KMS-11 (cell line): ENCODE measurements around the gene ARHGDIG.

Source experiments
- H2AFZ ChIP-seq: fragments of 200-600 bp; sonication (generic); 2 replicates; pipeline ENCODE4 v1.6.1; 2016; ENCODE audit warnings: antibody characterized with exemption, mixed run types, low read depth
- H3K27ac ChIP-seq: fragments of 200-600 bp; sonication (generic); 2 replicates; pipeline ENCODE4 v1.6.1; 2016; ENCODE audit warnings: mild to moderate bottlenecking, mixed run types
- H3K27me3 ChIP-seq: fragments of 200-600 bp; sonication (generic); 2 replicates; pipeline ENCODE4 v1.6.1; 2017; ENCODE audit warnings: mild to moderate bottlenecking, low read depth, mixed run types, moderate library complexity; ENCODE audit not compliant: insufficient read depth
- H3K36me3 ChIP-seq: fragments of 200-600 bp; sonication (generic); 2 replicates; pipeline ENCODE4 v1.6.1; 2017; ENCODE audit warnings: mild to moderate bottlenecking, mixed run types; ENCODE audit not compliant: insufficient read depth
- H3K4me1 ChIP-seq: fragments of 200-600 bp; sonication (generic); 2 replicates; pipeline ENCODE4 v1.6.1; 2016; ENCODE audit warnings: mild to moderate bottlenecking, low read depth, mixed run types; ENCODE audit not compliant: poor library complexity, severe bottlenecking
- H3K4me2 ChIP-seq: fragments of 200-600 bp; sonication (generic); 2 replicates; pipeline ENCODE4 v1.7.0; 2016; ENCODE audit warnings: mild to moderate bottlenecking, mixed run types
- H3K4me3 ChIP-seq: fragments of 200-600 bp; sonication (generic); IDR thresholded peaks from 2 replicates; pipeline ENCODE4 v1.6.1; 2017; ENCODE audit warnings: low read depth, low read length, mixed read lengths; ENCODE audit not compliant: insufficient read depth
- H3K79me2 ChIP-seq: fragments of 200-600 bp; sonication (generic); 2 replicates; pipeline ENCODE4 v1.6.1; 2016; ENCODE audit warnings: low read depth, mixed run types; ENCODE audit not compliant: insufficient read depth
- H3K9ac ChIP-seq: fragments of 200-600 bp; sonication (generic); 2 replicates; pipeline ENCODE4 v1.6.1; 2016; ENCODE audit warnings: mild to moderate bottlenecking, mixed run types
- H4K20me1 ChIP-seq: fragments of 200-600 bp; sonication (generic); 2 replicates; pipeline ENCODE4 v1.6.1; 2016; ENCODE audit warnings: mild to moderate bottlenecking, mixed run types; ENCODE audit not compliant: insufficient read depth
- TF ChIP-seq, protein P1 (sequence below): fragments of 200-600 bp; sonication (generic); conservative IDR thresholded peaks from 2 replicates; pipeline ENCODE4 v1.6.1; 2017; ENCODE audit warnings: low read depth, mild to moderate bottlenecking, antibody characterized with exemption, low read length, moderate library complexity, mixed read lengths

The ARHGDIG gene

DNA sequence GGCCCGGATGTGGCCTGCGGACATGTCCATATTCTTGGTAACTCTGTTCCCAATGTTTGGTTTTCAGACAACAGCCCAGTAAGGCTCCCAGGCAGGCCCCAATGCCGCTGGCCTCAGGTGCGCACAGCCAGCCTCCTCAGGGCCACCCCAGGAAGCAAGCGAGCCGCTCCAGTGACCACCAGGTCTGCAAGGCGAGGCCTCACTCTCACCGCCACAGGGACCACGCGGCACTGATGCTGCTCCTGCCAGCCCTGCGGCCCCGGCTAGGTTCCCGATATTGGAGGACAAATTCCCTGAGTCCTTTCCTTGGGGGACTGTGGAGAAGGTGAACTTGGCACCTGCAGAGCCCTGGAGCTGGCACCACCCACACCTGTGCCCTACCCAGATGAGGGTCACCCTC, 21.6 kb downstream of the ARHGDIG start:
- no peaks in the 10 kb centered on the region for H3K79me2 ChIP-seq
- H3K4me3 ChIP-seq, result no peak overlapping the region
- H3K4me2 ChIP-seq, result no peak overlapping the region
- peaks cover 14% of the 10 kb centered on the region for H3K4me1 ChIP-seq
- H2AFZ ChIP-seq, result no peak overlapping the region
- H4K20me1 ChIP-seq, result no peaks in the 10 kb centered on the region
- TF ChIP-seq, protein P1, sequence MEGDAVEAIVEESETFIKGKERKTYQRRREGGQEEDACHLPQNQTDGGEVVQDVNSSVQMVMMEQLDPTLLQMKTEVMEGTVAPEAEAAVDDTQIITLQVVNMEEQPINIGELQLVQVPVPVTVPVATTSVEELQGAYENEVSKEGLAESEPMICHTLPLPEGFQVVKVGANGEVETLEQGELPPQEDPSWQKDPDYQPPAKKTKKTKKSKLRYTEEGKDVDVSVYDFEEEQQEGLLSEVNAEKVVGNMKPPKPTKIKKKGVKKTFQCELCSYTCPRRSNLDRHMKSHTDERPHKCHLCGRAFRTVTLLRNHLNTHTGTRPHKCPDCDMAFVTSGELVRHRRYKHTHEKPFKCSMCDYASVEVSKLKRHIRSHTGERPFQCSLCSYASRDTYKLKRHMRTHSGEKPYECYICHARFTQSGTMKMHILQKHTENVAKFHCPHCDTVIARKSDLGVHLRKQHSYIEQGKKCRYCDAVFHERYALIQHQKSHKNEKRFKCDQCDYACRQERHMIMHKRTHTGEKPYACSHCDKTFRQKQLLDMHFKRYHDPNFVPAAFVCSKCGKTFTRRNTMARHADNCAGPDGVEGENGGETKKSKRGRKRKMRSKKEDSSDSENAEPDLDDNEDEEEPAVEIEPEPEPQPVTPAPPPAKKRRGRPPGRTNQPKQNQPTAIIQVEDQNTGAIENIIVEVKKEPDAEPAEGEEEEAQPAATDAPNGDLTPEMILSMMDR, result no peak
- H3K36me3 ChIP-seq, result no peaks in the 10 kb centered on the region
- H3K27ac ChIP-seq, result no peak overlapping the region
- H3K27me3 ChIP-seq, result no peaks in the 10 kb centered on the region
- H3K9ac ChIP-seq, result no peak overlapping the region

DNA sequence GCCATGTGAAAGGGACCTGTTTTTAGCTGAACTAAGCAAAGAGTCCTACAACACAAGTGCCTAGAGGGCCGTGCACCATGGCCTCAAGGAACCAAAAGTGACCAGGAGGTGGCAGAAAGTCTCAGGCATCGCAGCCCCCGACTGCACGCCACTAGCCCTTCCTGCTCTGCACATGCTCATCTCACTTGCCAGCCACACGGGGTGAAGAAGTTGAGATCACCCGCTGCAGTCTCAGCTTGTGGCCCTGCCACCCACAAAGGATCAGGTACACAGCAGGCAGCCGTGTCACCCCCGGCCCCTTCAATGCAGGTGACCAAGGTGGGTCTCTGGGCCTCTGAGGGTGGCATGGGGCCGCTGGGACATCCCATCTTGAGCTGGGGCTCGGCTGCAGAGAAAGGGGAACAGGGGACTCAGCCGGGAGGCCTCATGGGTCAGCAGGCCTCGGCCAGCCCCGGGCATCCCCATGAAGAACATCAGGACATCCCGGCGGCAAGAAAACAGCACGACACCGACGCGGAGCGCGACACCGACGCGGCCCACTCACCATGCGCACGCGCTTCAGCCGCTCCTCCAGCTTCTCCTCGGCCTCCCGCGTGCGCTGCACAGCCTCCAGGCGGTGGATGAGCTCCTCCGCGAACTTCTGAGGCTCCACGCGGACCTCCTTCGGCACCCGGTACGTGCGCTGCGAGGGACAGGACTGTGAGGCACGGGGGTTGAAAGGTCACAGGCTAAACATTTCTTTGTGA, 23.5 kb downstream of the ARHGDIG start:
- Histone ChIP-seq H3K4me1 (peaks cover 33% of the 10 kb centered on the region), H3K4me2 (no peak overlapping the region), H2AFZ (no peak overlapping the region), H4K20me1 (no peaks in the 10 kb centered on the region), H3K27me3 (no peaks in the 10 kb centered on the region), H3K4me3 (no peak overlapping the region), H3K27ac (no peak overlapping the region), H3K79me2 (no peaks in the 10 kb centered on the region), H3K36me3 (no peaks in the 10 kb centered on the region), H3K9ac (no peak overlapping the region)
- TF ChIP-seq, protein P1, result no peak

DNA sequence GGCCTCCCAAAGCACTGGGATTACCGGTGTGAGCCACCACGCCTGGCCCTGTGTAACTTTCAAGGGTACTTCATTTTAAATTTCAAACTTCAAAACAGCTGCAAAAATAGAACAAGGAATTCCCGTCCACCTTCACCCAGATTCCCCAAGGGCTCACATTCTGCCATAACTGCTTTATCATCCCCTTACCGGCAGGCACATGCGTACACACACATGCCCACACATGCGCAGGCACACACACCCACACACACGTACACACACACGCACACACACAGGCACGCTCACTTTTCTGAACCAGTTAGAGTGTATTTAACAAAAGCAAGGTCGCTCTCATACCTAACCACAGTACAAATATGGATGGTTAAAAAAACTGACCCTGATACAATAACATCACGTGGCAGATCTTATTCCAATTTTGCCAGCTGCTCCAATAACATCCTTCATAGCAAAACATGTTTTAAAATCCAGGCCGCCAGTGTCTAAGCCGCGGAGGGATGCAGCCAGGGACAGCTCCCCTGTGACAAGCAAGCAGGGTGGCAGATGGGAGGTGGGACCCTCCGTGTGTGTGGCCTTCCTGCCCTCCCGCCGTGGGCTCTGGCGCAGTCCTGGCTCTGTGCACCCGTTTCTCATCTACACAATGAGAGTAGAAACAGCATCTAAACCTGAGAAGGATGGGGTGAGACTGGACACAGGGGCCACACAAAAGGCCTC, 25.7 kb downstream of the ARHGDIG start:
- Histone ChIP-seq H2AFZ (no peak overlapping the region), H4K20me1 (no peaks in the 10 kb centered on the region), H3K27me3 (no peaks in the 10 kb centered on the region), H3K27ac (peak overlapping the region; percentile 87), H3K4me3 (no peak overlapping the region), H3K4me1 (peaks cover 40% of the 10 kb centered on the region), H3K9ac (peak overlapping the region; percentile 58; the same call in 1 of the 2 replicates), H3K36me3 (no peaks in the 10 kb centered on the region; the same call in 1 of the 2 replicates), H3K79me2 (no peaks in the 10 kb centered on the region), H3K4me2 (peak overlapping the region; percentile 70)
- TF ChIP-seq, protein P1, result no peak

DNA sequence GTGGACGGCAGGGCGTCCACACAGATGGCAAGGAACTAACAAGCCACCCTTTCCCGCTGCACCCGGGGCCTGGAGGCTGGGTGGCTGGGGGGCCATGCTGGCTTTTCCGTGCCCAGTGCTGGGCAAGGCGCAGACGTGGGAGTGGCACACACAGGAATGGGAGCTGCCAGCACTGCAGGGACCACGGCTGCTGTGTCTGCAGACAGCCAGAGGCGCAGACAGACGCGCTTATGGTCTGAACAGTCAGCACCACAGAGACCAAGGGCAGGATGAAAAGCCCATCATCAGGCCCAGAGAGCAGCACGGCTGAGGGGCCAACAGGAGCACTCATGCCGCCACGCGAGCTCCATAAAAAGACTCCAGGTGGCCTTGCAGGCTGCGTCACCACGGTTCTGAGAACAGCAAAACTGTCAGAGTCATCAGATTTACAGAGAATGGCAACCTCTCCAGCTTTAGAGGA, 26.6 kb downstream of the ARHGDIG start:
- Histone ChIP-seq H3K4me2 (peak overlapping the region; percentile 70), H3K27ac (peak overlapping the region; percentile 87), H2AFZ (peak overlapping the region; percentile 20), H3K9ac (peak overlapping the region; percentile 58), H3K36me3 (no peaks in the 10 kb centered on the region; the same call in 1 of the 2 replicates), H3K4me1 (peaks cover 40% of the 10 kb centered on the region), H3K79me2 (no peaks in the 10 kb centered on the region), H4K20me1 (no peaks in the 10 kb centered on the region), H3K27me3 (no peaks in the 10 kb centered on the region), H3K4me3 (no peak overlapping the region)
- TF ChIP-seq, protein P1, result no peak
